ACC112 (cell line): ENCODE data around the gene LDAF1.
"Not testable (repeated sequence)": the region's sequence is repeated elsewhere in the genome, so short reads cannot be mapped to it uniquely, and the experiment has no call there.

Source experiments
- H2AFZ ChIP-seq: fragments of 200-600 bp; sonication (generic); one replicate; pipeline ENCODE4 v1.6.0; 2017; ENCODE audit warnings: antibody characterized with exemption, low read length; ENCODE audit not compliant: unreplicated experiment
- H3K27ac ChIP-seq: fragments of 200-600 bp; sonication (generic); 2 replicates; pipeline ENCODE4 v1.5.1; 2014; ENCODE audit warnings: low read depth, mild to moderate bottlenecking, antibody characterized with exemption, low read length, moderate library complexity
- H3K27me3 ChIP-seq: fragments of 200-600 bp; sonication (generic); 2 replicates; pipeline ENCODE4 v1.6.1; 2014; ENCODE audit warnings: mild to moderate bottlenecking, antibody characterized with exemption, low read length, moderate library complexity, mixed read lengths; ENCODE audit not compliant: insufficient read depth
- H3K36me3 ChIP-seq: fragments of 200-600 bp; sonication (generic); 2 replicates; pipeline ENCODE4 v1.6.1; 2016; ENCODE audit warnings: mild to moderate bottlenecking, antibody characterized with exemption, low read length, moderate library complexity, mixed read lengths; ENCODE audit not compliant: insufficient read depth
- H3K4me1 ChIP-seq: fragments of 200-600 bp; sonication (generic); one replicate; pipeline ENCODE4 v1.6.1; 2016; ENCODE audit warnings: low read length, mixed read lengths; ENCODE audit not compliant: insufficient read depth, unreplicated experiment, control insufficient read depth
- H3K4me3 ChIP-seq: fragments of 200-600 bp; sonication (generic); 2 replicates; pipeline ENCODE4 v1.5.1; 2014; ENCODE audit warnings: mild to moderate bottlenecking, low read depth, low read length
- H3K79me2 ChIP-seq: fragments of 200-600 bp; sonication (generic); one replicate; pipeline ENCODE4 v1.6.0; 2016; ENCODE audit warnings: low read length; ENCODE audit not compliant: control insufficient read depth, unreplicated experiment, insufficient read depth

Gene LDAF1

GRCh38 chr16:21194771-21195301 lies 36.4 kb downstream of the LDAF1 start:
- no peak overlapping the region for H2AFZ ChIP-seq
- H3K27ac ChIP-seq, result no peak overlapping the region
- H3K4me3 ChIP-seq, result no peak overlapping the region
- no peaks in the 10 kb centered on the region for H3K36me3 ChIP-seq
- H3K4me1 ChIP-seq, result peaks cover 6% of the 10 kb centered on the region
- H3K27me3 ChIP-seq, result peaks cover 50% of the 10 kb centered on the region
- H3K79me2 ChIP-seq, result no peaks in the 10 kb centered on the region

- H3K79me2 ChIP-seq, H3K27ac ChIP-seq, H3K4me1 ChIP-seq, H3K36me3 ChIP-seq, H2AFZ ChIP-seq, H3K4me3 ChIP-seq: not testable (repeated sequence)
- peaks cover 55% of the 10 kb centered on the region for H3K27me3 ChIP-seq
These were observed 36.9 kb downstream of the LDAF1 start for GRCh38 chr16:21195330-21195729.

- H2AFZ ChIP-seq, result no peak overlapping the region
- no peaks in the 10 kb centered on the region for H3K79me2 ChIP-seq
- no peaks in the 10 kb centered on the region for H3K36me3 ChIP-seq
- no peak overlapping the region for H3K27ac ChIP-seq
- no peak overlapping the region for H3K4me3 ChIP-seq
- peaks cover 67% of the 10 kb centered on the region for H3K27me3 ChIP-seq
- peaks cover 6% of the 10 kb centered on the region for H3K4me1 ChIP-seq
These were observed 38.6 kb downstream of the LDAF1 start for GRCh38 chr16:21197112-21197511.

GRCh38 chr16:21197621-21198020 lies 39.1 kb downstream of the LDAF1 start:
- no peak overlapping the region for H3K27ac ChIP-seq
- no peaks in the 10 kb centered on the region for H3K36me3 ChIP-seq
- no peak overlapping the region for H3K4me3 ChIP-seq
- H2AFZ ChIP-seq, result no peak overlapping the region
- H3K79me2 ChIP-seq, result no peaks in the 10 kb centered on the region
- H3K4me1 ChIP-seq, result peaks cover 6% of the 10 kb centered on the region
- peaks cover 69% of the 10 kb centered on the region for H3K27me3 ChIP-seq

- H3K79me2 ChIP-seq, result no peaks in the 10 kb centered on the region
- no peak overlapping the region for H3K27ac ChIP-seq
- peaks cover 84% of the 10 kb centered on the region for H3K27me3 ChIP-seq
- no peak overlapping the region for H2AFZ ChIP-seq
- peaks cover 6% of the 10 kb centered on the region for H3K4me1 ChIP-seq
- H3K4me3 ChIP-seq, result no peak overlapping the region
- H3K36me3 ChIP-seq, result no peaks in the 10 kb centered on the region
These were observed 41.2 kb downstream of the LDAF1 start for GRCh38 chr16:21199607-21200218.

GRCh38 chr16:21203155-21203797 lies 44.8 kb downstream of the LDAF1 start:
- H3K36me3 ChIP-seq, result no peaks in the 10 kb centered on the region
- H3K79me2 ChIP-seq, result no peaks in the 10 kb centered on the region
- H3K4me1 ChIP-seq, result no peaks in the 10 kb centered on the region
- no peak overlapping the region for H3K27ac ChIP-seq
- no peak overlapping the region for H2AFZ ChIP-seq
- H3K27me3 ChIP-seq, result peaks cover 97% of the 10 kb centered on the region
- H3K4me3 ChIP-seq, result no peak overlapping the region

GRCh38 chr16:21205303-21205702 lies 46.8 kb downstream of the LDAF1 start:
- Histone ChIP-seq H3K27ac (no peak overlapping the region), H3K36me3 (no peaks in the 10 kb centered on the region), H3K4me1 (no peaks in the 10 kb centered on the region), H3K79me2 (no peaks in the 10 kb centered on the region), H3K27me3 (peaks cover 97% of the 10 kb centered on the region), H3K4me3 (no peak overlapping the region), H2AFZ (no peak overlapping the region)

- Histone ChIP-seq H3K27me3 (peaks cover 94% of the 10 kb centered on the region), H3K4me1 (no peaks in the 10 kb centered on the region), H2AFZ (no peak overlapping the region), H3K79me2 (no peaks in the 10 kb centered on the region), H3K36me3 (no peaks in the 10 kb centered on the region), H3K27ac (no peak overlapping the region), H3K4me3 (no peak overlapping the region)
These were observed 48.1 kb downstream of the LDAF1 start for GRCh38 chr16:21206550-21206949.

- H3K4me3 ChIP-seq, result no peak overlapping the region
- H3K4me1 ChIP-seq, result no peaks in the 10 kb centered on the region
- no peak overlapping the region for H2AFZ ChIP-seq
- H3K79me2 ChIP-seq, result no peaks in the 10 kb centered on the region
- H3K36me3 ChIP-seq, result no peaks in the 10 kb centered on the region
- no peak overlapping the region for H3K27ac ChIP-seq
- H3K27me3 ChIP-seq, result peaks cover 90% of the 10 kb centered on the region
These were observed 50.2 kb downstream of the LDAF1 start for GRCh38 chr16:21208446-21209230.

GRCh38 chr16:21211486-21211885 lies 53.0 kb downstream of the LDAF1 start, which contains the start of gene ZP2:
Gene ZP2, minus strand, starts transcription at chr16:21211574. Its CDS starts 27 bp downstream, at chr16:21211547.
- Histone ChIP-seq H3K27ac (no peak within 1 kb of the TSS), H3K4me3 (no peak within 1 kb of the TSS), H3K4me1 (no peaks in the 10 kb centered on the region), H3K36me3 (no peaks in the 10 kb centered on the region), H3K27me3 (peaks cover 81% of the 10 kb centered on the region), H2AFZ (no peak within 1 kb of the TSS), H3K79me2 (no peaks in the 10 kb centered on the region)
